Suprapubic skin (tissue), 3 donors: ENCODE results near the gene ACBD6.

ENCODE experiments used
- CTCF ChIP-seq, 2 donors: fragments of 200-600 bp in 1 of 2; fragments of 450-650 bp in 1 of 2; sonication (generic) in 1 of 2; IDR thresholded peaks; one replicate each; pipeline ENCODE4 v1.5.1; 2016 to 2019; ENCODE audit warnings: antibody characterized with exemption in 2 of 2, mild to moderate bottlenecking in 1 of 2, moderate library complexity in 1 of 2
- POLR2A ChIP-seq, 2 donors: fragments of 450-650 bp; IDR thresholded peaks; one replicate each; pipeline ENCODE4 v1.6.1; 2017; ENCODE audit warnings: antibody characterized with exemption in 2 of 2, mild to moderate bottlenecking in 2 of 2, moderate library complexity in 2 of 2

GRCh38 chr1:180424848-180425457 lies 77.4 kb downstream of the ACBD6 start:
- TF ChIP-seq POLR2A (IDR thresholded peaks at IDR 0.05) (no peak), CTCF (IDR thresholded peaks at IDR 0.05) (no peak)
